Kidney (tissue), 14 donors: ENCODE results near the gene ZNF202. TPM values are rescaled to one million over a fixed set of nuclear protein-coding genes. Genes with fewer than 3 reads are reported as not detected.

Experiments used
- DNase-seq, 5 donors: peaks; one replicate each; pipeline ENCODE4 v3.0.0-alpha.2; 2013 to 2020
- FAIRE-seq: peaks from 2 replicates; lab custom pipeline; 2012; peaks lifted over from hg19 to GRCh38; lab: Jason Lieb, UNC
- H3K27ac ChIP-seq, 2 donors: one replicate each; pipeline ENCODE4 v1.7.0; 2013; ENCODE audit warnings: low read depth in 2 of 2, low read length in 2 of 2, inconsistent platforms in 1 of 2
- H3K27me3 ChIP-seq: one replicate; pipeline ENCODE4 v1.7.1; 2013; ENCODE audit warnings: low read length, inconsistent platforms; ENCODE audit not compliant: control insufficient read depth, insufficient read depth
- H3K36me3 ChIP-seq, 3 donors: one replicate each; pipeline versions ENCODE4 v1.7.0 to v1.7.1; 2013; ENCODE audit warnings: low read length in 3 of 3, control low read depth in 1 of 3, inconsistent platforms in 1 of 3; ENCODE audit not compliant: insufficient read depth in 3 of 3, control insufficient read depth in 2 of 3
- H3K4me1 ChIP-seq, 3 donors: one replicate each; pipeline versions ENCODE4 v1.7.0 to v1.7.1; 2013; ENCODE audit warnings: low read length in 3 of 3, inconsistent platforms in 1 of 3, low read depth in 1 of 3; ENCODE audit not compliant: control insufficient read depth in 2 of 3, insufficient read depth in 2 of 3
- H3K4me3 ChIP-seq, 3 donors: one replicate each; pipeline versions ENCODE4 v1.7.0 to v1.8.1; 2013; ENCODE audit warnings: low read length in 3 of 3, control low read depth in 1 of 3, inconsistent platforms in 1 of 3
- H3K9ac ChIP-seq, 3 donors: one replicate each; pipeline versions ENCODE4 v1.7.0 to v1.7.1; 2013; ENCODE audit warnings: low read length in 3 of 3, control low read depth in 1 of 3, inconsistent platforms in 1 of 3
- H3K9me3 ChIP-seq, 3 donors: one replicate each; pipeline versions ENCODE4 v1.7.0 to v1.7.1; 2013; ENCODE audit warnings: low read length in 3 of 3, control low read depth in 1 of 3, inconsistent platforms in 1 of 3; ENCODE audit not compliant: control insufficient read depth in 2 of 3, insufficient read depth in 1 of 3
- intact Hi-C: fragments of 100-400 bp; cut with DNase I; formaldehyde crosslinking; loops from one replicate; pipeline ENCODE4 v1.11.1; 2022
- polyA plus RNA-seq: library from polyadenylated mRNA; stranded (reverse); fragments of 350-450 nt; fragmentation: Illumina TruSeq; extraction: RNeasy Lipid Tissue Mini Kit (QIAGEN cat#74804); gene quantifications from one replicate; pipeline ENCODE4 v1.2.3, GENCODE V29; 2014; ENCODE audit warnings: low read depth, low replicate concordance; ENCODE audit not compliant: insufficient read depth
- total RNA-seq: library from RNA; stranded (reverse); fragmentation: NEBNext Ultra II Directional; extraction: Animal tissue kit (Norgen Biotek cat#: 25700); gene quantifications from one replicate; pipeline ENCODE4 v1.2.1, GENCODE V29; 2021
- TF ChIP-seq, protein P1 (sequence below): IDR thresholded peaks from 3 replicates; pipeline ENCODE4 v1.5.1; 2012; ENCODE audit warnings: mild to moderate bottlenecking, moderate library complexity, borderline replicate concordance; ENCODE audit not compliant: insufficient read depth; ENCODE audit errors: extremely low read depth
- donor health status: control.
- donor health status: control.
- donor health status: control.
- donor health status: control.
- donor health status: control.
- donor health status: DM: yes; HTN: yes; CAD: no.
- donor health status: Normal renal cell carcinoma (clear cell type).

Gene ZNF202
- total and polyA plus RNA-seq, 2 donors from 2014 or later = 4.5 to 9.8 TPM

DNA sequence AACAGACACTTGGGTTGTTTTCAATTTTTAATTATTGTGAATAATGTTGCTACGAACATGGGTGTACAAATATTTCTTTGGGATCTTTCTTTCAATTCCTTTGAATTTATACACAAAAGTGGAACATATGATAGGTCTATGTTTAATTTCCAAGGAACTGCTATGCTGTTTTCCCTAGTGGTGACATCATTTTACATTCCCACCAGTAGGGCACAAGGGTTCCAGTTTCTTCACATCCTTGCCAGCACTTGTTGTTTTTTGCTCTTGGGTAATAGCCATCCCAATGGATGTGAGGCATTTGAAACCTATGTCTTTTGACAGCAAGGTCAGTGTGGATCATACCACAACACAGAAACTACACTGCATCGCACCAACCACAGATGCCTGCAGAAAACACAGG, 45.3 kb downstream of the ZNF202 start:
- Histone ChIP-seq H3K36me3 (no peaks in the 10 kb centered on the region), H3K9me3 (no peaks in the 10 kb centered on the region), H3K27me3 (no peaks in the 10 kb centered on the region), H3K9ac (no peak overlapping the region), H3K4me3 (no peak overlapping the region), H3K27ac (no peak overlapping the region), H3K4me1 (no peaks in the 10 kb centered on the region)
- TF ChIP-seq, protein P1, sequence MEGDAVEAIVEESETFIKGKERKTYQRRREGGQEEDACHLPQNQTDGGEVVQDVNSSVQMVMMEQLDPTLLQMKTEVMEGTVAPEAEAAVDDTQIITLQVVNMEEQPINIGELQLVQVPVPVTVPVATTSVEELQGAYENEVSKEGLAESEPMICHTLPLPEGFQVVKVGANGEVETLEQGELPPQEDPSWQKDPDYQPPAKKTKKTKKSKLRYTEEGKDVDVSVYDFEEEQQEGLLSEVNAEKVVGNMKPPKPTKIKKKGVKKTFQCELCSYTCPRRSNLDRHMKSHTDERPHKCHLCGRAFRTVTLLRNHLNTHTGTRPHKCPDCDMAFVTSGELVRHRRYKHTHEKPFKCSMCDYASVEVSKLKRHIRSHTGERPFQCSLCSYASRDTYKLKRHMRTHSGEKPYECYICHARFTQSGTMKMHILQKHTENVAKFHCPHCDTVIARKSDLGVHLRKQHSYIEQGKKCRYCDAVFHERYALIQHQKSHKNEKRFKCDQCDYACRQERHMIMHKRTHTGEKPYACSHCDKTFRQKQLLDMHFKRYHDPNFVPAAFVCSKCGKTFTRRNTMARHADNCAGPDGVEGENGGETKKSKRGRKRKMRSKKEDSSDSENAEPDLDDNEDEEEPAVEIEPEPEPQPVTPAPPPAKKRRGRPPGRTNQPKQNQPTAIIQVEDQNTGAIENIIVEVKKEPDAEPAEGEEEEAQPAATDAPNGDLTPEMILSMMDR = no peak
- FAIRE-seq = no peak
- intact Hi-C loops = no loop called here
- no peak for DNase-seq

DNA sequence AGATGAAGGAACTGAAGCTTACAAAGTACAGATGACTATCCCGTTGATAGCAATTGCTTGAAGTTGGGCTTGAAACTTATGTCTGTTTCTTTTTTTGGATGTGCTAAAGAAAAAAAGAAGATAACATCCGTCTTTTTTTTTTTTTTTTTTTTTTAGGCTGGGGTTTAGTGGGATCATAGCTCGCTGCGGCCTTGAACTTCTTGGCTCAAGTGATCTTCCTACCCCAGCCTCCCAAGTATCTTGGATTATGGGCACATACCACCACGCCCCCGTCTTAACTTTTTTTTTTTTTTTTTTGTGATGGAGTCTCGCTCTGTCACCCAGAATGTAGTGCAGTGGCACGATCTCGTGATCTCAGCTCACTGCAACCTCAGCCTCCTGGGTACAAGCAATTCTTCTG, 46.2 kb downstream of the ZNF202 start:
- no peak for FAIRE-seq
- intact Hi-C loops = no loop called here

DNA sequence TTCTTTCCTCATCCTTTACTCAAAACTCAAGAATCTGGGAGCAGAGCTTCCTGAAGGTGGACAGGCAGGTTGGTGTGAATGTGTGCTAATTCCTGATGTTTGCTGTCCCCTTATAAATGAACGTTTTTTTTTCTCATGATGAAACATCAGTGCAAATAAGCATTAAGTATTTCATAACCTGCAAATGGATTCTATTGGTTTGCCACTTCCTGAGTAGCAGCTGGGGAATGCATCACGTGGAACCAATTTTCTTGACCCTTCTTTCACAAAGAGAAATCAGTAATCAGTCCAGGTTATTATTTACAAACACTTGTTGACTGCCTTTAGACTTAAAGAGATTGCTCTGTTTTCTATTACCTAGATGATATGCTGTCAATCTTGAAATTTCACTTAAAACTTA, 46.9 kb downstream of the ZNF202 start:
- Histone ChIP-seq H3K4me3 (no peak overlapping the region), H3K9ac (no peak overlapping the region), H3K36me3 (no peaks in the 10 kb centered on the region), H3K27me3 (no peaks in the 10 kb centered on the region), H3K4me1 (no peaks in the 10 kb centered on the region), H3K9me3 (no peaks in the 10 kb centered on the region), H3K27ac (no peak overlapping the region)
- FAIRE-seq (no peak), DNase-seq (no peak)
- TF ChIP-seq, protein P1 = no peak
- intact Hi-C loops = no loop called here

More for the DNA sequence above, 46.2 kb downstream of the ZNF202 start:
- H3K9ac ChIP-seq = no peak overlapping the region
- H3K27ac ChIP-seq = no peak overlapping the region
- TF ChIP-seq, protein P1 = no peak
- no peaks in the 10 kb centered on the region for H3K27me3 ChIP-seq
- DNase-seq = no peak
- H3K4me1 ChIP-seq = no peaks in the 10 kb centered on the region
- H3K9me3 ChIP-seq = no peaks in the 10 kb centered on the region
- H3K4me3 ChIP-seq = no peak overlapping the region
- H3K36me3 ChIP-seq = no peaks in the 10 kb centered on the region

DNA sequence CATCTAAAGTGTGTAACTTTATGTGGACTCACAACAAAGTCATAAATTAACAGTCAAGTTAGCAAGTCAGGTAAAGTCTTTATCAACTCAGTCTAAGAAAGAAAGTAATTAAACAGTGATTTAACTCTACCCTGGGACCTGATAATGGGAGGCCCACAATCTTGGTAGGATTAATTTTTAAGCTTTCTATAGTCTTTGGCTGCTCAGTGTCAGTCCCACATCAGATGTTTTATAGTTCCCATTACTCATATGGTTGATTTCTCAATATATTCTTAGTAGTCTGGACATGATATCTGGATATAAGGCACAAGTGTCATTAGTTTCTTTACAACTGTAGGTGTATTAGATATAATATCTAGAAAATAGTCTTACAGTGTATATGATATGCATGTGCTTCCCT, 48.5 kb downstream of the ZNF202 start:
- H3K4me3 ChIP-seq = no peak overlapping the region
- no peak for FAIRE-seq
- H3K9ac ChIP-seq = no peak overlapping the region
- no peak overlapping the region for H3K27ac ChIP-seq
- TF ChIP-seq, protein P1 = no peak
- H3K4me1 ChIP-seq = no peaks in the 10 kb centered on the region
- no peaks in the 10 kb centered on the region for H3K36me3 ChIP-seq
- intact Hi-C loops = no loop called here
- no peaks in the 10 kb centered on the region for H3K27me3 ChIP-seq
- no peak for DNase-seq
- no peaks in the 10 kb centered on the region for H3K9me3 ChIP-seq
